GM21515 (cell line): Measurements from ENCODE around the gene FHIT.

Source experiments
- ATAC-seq: cut with Tn5 transposase; IDR thresholded peaks from one replicate; pipeline ENCODE4 v1.9.1; 2021; ENCODE audit not compliant: unreplicated experiment

FHIT gene

DNA sequence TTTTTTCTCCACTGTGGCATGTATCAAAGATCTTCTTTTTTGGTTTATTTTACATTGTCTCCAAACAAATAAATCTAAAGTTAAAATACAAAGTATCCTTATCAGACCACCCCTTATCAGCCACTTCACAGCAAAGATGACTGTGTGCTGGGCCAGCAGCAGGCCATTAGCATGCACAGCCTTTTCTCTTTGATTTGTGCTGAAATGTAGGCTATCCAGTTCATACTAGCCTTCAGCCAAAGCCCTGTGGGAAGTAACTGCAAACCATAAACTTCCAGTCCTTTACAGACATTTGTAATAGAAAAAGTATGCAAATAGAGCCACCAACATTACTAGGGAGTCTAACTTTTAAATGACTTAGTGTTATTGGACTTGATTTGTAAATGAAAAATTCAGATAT lies 816.3 kb downstream of the FHIT start:
- ATAC-seq = no peak

DNA sequence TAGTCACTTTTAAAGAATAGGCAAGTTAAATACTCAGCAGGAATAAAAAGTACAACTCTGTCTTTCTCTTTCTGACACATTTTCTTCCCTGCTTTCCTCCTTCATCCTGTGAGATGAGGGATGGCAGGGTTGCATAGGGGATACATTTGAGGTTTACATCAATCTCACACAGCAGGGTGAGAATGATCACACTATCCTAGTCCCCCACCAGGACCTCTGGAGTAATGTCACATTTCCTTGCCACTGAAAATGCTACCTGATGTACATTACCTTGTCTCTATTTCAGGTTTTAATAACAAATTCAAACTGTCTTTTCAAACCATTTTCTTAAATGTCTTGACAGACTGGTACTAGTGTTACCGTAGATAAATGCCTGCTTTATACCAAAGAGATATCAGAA lies 816.9 kb downstream of the FHIT start:
- ATAC-seq = no peak

DNA sequence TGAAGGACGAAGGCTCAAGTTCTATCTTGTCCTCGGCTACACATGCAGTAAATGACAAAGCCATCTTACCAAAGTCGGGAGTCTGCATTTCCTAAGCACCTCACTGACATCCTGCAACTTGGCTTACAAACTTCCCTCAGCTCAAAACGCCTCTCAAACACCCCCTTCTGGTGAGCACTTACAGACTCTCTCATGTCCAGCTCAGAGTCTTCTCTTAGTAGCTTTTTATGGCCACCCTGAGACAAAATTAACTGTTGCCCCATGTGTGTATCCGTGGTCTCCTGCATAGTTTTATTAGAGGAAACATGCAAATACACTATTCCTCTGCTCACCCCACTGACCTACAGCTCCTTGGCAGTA lies 819.7 kb downstream of the FHIT start:
- ATAC-seq = no peak

DNA sequence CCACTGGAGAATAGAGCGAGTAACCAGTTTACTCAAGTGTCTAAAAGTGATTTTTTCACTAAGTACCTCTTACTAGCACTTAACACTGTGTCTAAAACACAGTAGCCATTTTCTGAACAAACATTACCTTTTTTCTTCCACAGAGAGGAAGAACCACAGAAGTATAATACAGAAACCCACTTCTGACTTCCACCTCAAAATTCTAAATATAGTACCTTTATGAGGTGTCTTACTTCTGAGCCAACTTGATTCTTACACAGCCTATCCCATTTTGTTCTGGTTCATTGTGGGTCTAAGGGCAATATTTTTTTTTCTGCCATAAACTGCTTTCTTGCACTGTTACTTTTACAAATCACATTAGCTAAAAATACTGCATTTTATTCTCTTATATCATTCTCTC lies 821.0 kb downstream of the FHIT start:
- ATAC-seq = no peak

- no peak for ATAC-seq
Observed at GRCh38 chr3:60427109-60427508, 824.1 kb downstream of the FHIT start.

DNA sequence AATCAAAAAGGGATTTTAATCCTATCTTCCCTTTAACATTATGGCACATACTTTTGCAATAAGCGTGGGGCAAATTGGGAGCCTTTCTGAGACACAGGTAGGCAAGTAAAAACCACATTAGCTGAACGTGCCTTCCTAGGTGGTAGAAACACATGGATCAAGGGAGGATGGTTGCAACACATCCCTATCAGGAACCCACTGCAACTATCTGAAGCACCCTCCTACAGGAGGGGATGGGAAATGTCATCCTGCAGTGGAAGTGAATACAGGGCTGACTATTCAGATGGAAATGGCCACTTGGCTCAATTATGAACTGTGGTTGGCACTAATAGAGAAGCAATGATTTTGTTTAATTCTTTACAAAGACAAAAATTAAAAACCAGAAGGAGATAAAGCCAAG lies 826.3 kb downstream of the FHIT start:
- ATAC-seq = no peak

DNA sequence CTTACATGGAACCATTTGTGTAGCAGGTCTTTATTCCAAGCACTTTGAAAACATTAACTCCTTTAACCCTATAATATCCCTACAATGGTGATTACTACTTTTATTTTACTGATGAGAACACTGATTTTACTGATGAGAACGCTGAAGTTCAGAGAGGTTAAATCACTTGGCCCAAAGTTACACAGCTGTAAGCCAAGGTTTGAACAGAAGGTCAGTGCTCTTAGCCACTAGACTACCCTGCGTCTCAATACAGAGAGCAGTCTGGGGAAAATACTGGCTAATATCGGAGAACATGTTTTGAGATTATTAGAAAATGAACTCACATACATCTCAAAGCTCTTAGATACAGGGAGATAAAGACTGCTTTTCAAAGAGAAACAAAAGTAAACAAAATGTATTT lies 827.2 kb downstream of the FHIT start:
- ATAC-seq = no peak

DNA sequence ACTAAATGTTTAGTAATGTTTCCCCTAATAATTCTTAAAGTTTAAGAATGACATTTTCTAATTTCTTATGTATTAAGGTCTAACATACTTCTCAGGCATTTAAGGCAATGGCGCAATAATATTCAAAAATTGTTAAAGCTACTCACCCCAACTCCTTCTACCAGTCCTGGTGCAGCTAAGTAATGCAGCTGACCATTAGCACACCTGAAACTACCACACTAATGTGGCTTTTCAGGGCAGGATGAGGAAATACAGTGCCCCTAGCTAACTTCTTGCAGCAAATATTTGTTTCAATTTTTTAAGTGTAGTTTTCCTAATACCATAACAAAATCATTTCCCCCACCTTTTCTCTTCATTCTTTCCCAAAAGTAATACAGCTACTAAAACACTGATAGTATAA lies 827.7 kb downstream of the FHIT start:
- no peak for ATAC-seq

GRCh38 chr3:60421749-60422446 lies 829.4 kb downstream of the FHIT start:
- ATAC-seq = no peak

GRCh38 chr3:60417576-60417975 lies 833.7 kb downstream of the FHIT start:
- ATAC-seq = no peak

GRCh38 chr3:60414011-60414410 lies 837.2 kb downstream of the FHIT start:
- no peak for ATAC-seq

DNA sequence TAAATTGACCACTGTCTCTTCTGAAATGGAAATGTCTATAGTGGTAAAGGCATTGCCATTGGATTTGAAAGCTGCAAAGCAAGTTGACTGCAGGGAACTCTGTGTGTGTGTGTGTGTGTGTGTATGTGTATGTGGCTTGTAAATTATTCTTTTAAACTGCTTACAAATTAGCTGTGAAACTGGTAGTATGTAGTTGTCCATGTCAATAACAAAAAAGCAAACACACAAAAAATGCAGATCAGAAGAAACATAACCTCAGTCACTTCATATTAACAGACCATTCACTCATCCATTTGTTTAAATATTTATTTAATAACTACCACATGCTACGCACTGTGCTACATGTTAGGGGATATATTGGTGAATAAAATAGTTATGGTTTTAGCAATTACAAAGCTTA lies 837.7 kb downstream of the FHIT start:
- ATAC-seq = no peak

DNA sequence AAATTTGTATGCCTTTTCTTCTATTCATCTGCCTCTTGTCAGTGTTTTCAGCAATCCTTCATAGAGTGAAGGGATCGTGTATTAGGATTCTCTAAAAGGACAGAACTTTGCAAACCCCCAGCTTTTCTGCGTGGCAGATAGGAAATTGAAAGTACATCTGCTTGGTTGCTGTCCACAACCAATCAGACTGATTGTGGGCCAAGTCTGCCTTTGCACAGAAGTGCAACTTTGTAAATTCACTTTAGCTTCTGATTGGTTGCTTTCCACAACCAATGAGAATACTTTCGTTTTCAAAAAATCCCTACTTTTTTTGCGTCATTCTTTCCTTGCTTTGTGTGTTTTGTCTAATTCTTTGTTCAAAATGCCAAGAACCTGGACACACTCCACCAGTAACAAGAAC lies 847.4 kb downstream of the FHIT start:
- ATAC-seq = no peak

- ATAC-seq = no peak
Observed at GRCh38 chr3:60402931-60403330, 848.3 kb downstream of the FHIT start.

DNA sequence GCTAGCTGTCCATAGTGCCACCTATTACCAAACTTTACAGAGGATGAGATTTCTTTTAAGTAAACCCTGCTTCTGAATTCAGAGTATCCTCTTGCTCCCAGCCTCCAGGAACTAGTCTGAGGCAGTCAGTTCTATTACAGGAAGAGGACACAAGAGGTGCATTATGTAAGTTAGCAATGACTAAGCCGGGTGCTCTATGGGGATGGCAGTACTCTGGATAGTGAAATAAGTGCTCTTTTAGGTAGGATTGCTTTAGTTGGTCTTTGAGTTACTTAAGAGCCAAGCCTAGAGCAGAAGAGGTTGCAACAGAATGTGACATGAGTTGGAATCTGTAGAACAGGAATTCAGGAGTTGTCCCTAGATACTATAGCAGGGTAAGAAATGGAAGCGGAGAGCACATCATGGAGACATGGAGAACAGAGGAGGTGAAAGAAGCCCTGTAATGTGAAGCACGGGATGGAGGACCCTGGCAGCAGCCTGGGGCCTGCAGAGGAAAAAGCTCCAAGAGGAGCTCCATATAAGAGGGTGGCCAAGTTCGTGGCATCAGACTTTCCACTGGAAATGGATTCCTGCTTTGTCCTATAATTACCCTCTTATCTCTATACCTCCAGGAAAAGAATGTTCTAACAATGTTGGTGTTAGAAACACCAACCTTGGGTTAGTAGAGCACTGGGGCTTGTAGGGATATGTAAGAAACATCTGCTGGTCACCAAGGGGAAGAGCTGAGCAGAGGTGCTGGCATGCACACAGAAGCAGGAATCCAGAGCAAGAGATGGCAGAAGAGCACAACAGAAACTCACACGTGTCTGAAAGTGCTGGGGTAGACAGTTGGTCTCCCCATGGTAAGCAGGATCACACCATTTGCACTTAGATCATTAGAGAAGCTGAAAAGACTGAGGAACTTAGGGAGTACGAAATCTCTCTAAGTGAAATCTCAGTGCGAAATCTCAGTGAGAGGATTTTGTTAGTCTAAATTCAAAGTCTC lies 851.1 kb downstream of the FHIT start:
- no peak for ATAC-seq

- ATAC-seq = no peak
Observed at GRCh38 chr3:60399292-60399691, 852.0 kb downstream of the FHIT start.

GRCh38 chr3:60395173-60395762 lies 856.0 kb downstream of the FHIT start:
- ATAC-seq = no peak

DNA sequence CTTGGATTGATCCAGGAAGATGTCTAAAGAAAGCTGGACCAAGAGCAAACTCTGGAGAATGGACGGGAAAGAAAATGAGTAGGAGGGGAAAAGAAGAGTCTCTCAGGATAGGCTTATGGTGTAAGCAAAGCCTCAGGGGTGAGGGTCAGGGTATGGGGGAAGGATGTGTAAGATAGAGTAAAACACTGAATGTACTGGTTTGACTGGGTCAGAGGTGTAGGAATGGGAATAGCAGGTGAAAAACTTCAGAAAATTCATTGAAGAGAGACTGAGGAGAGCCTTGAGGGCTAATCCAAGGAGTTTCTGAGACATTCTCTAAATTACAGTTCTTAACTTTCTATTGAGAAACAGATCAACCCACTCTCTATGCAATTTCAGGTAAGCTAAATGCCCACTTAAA lies 857.3 kb downstream of the FHIT start:
- ATAC-seq = no peak

DNA sequence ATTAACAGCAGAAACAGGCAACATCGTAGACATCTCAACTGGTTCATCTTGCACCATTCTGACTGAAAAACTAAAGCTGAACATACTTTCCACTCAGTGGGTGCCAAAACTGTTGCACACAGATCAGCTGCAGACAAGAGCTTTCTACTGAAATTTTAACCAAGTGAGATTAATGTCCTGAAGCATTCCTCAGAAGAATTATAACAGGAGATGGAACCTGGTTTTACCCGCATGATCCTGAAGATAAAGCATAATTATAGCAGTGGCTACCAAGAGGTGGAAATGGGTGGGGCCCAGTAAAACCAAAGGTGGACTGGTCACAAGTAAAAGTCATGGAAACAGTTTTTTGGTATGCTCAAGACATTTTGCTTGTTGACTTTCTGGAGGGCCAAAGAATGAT lies 858.8 kb downstream of the FHIT start:
- no peak for ATAC-seq

DNA sequence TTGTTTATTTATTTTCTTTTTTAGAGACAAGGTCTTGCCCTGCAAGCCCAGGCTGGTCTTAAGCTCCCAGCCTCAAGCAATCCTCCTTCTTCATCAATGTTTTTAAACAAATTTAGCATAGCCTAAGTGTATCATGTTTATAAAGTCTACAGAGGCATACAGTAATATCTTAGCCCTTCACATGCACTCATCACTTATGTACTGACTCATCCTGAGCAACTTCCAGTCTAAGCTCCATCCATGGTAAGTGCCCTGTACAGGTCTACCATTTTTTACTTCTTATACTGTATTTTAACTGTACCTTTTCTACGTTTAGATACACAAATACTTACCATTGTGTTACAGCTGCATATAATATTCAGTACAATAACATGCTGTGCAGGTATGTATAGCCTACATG lies 860.0 kb downstream of the FHIT start:
- ATAC-seq = no peak

- ATAC-seq = no peak
Observed at GRCh38 chr3:60388731-60389130, 862.5 kb downstream of the FHIT start.

DNA sequence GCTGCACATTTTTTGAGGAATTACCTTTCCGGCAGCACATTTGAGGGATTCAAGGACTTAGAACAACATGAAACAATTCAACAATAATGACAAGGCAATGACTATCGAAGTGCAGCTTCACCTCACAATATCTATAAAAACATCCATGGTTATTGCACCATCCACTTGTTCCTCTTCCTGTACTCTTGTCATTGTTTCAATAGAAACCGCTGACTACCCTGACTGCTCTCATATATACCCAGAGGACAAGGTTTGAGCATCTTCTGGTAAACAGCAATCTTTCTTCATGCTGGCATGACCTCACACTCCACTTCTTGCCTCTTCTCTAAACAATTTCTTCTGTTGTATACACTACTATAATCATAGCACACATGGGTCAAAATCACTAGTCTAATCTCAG lies 864.9 kb downstream of the FHIT start:
- no peak for ATAC-seq
